ENCODE measurements around the gene SALL1.

DNA sequence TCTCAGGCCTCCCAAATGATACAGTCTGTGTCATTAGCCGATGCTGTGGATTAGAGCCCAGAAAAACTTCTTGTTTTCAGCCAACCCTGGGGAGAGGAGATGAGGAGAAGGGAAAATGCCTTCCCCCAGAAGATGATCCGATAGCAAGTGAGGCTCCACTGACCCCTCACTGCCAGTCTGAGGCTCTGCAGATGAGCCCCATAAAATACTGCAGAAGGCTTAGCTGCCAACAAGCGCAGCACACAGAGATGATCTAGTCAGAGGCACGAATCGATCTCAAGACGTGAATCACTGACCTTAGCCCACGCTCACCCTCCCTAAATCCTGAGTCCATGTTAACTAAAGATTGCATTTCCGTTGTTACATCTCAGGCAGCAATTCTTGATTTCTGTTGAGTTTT lies 31.5 kb downstream of the SALL1 start:
- TF ChIP-seq, protein P1, sequence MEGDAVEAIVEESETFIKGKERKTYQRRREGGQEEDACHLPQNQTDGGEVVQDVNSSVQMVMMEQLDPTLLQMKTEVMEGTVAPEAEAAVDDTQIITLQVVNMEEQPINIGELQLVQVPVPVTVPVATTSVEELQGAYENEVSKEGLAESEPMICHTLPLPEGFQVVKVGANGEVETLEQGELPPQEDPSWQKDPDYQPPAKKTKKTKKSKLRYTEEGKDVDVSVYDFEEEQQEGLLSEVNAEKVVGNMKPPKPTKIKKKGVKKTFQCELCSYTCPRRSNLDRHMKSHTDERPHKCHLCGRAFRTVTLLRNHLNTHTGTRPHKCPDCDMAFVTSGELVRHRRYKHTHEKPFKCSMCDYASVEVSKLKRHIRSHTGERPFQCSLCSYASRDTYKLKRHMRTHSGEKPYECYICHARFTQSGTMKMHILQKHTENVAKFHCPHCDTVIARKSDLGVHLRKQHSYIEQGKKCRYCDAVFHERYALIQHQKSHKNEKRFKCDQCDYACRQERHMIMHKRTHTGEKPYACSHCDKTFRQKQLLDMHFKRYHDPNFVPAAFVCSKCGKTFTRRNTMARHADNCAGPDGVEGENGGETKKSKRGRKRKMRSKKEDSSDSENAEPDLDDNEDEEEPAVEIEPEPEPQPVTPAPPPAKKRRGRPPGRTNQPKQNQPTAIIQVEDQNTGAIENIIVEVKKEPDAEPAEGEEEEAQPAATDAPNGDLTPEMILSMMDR (IDR thresholded peaks at IDR 0.05), result no peak
- no peak for TF ChIP-seq POLR2A (IDR thresholded peaks at IDR 0.05)

Data from adrenal gland (tissue), 5 donors.